ENCODE measurements around the gene SP6. TPM values are rescaled to one million over a fixed set of nuclear protein-coding genes. Genes with fewer than 3 reads are reported as not detected.

Gene SP6
- total RNA-seq, 4 donors from 2014 or later: 6.6 to 29.3 (median 19.9) TPM

- H3K4me3 ChIP-seq: peak within 1 kb of the TSS; percentile 82
- no peaks in the 10 kb centered on the region for H3K27me3 ChIP-seq
- peak within 1 kb of the TSS; percentile 81 for H3K27ac ChIP-seq
- H3K4me1 ChIP-seq: peaks cover 25% of the 10 kb centered on the region
- DNase-seq (ENCODE audit: low spot score in 2 of 2): peak; percentile 93 to 94
- TF ChIP-seq POLR2A (IDR thresholded peaks at IDR 0.05) (peak in 1 of 2 donors; percentile 77), POLR2AphosphoS5 (IDR thresholded peaks at IDR 0.05) (peak; percentile 34 to 98 (median 51)), EP300 (IDR thresholded peaks at IDR 0.05) (no peak)
- under 1% methylated on average over 42 of the region's 42 CpGs for WGBS
- H3K9me3 ChIP-seq: no peaks in the 10 kb centered on the region
- H3K36me3 ChIP-seq: peaks cover 34% of the 10 kb centered on the region
Observed at GRCh38 chr17:47831003-47831933, 19.7 kb downstream of the SP6 start, which contains the start of the genes LRRC46 and MRPL10. LRRC46 (plus strand) TSS chr17:47831670; CDS start chr17:47831990, 320 bp downstream. MRPL10 (minus strand) TSS chr17:47831541; CDS start chr17:47831511, 30 bp downstream.

- Histone ChIP-seq H3K27ac (peak overlapping the region; percentile 81), H3K9me3 (no peaks in the 10 kb centered on the region), H3K27me3 (no peaks in the 10 kb centered on the region), H3K4me3 (peak overlapping the region; percentile 82), H3K36me3 (peaks cover 34% of the 10 kb centered on the region), H3K4me1 (peaks cover 25% of the 10 kb centered on the region)
- no peak for DNase-seq (ENCODE audit: low spot score in 2 of 2)
- TF ChIP-seq POLR2AphosphoS5 (IDR thresholded peaks at IDR 0.05): no peak
- no peak for TF ChIP-seq EP300 (IDR thresholded peaks at IDR 0.05)
- TF ChIP-seq POLR2A (IDR thresholded peaks at IDR 0.05): no peak
- no peak for TF ChIP-seq CTCF (IDR thresholded peaks at IDR 0.05)
- WGBS: 73% methylated on average over 18 of the region's 18 CpGs
Observed at GRCh38 chr17:47830396-47831002, 20.5 kb downstream of the SP6 start.

- no peak overlapping the region for H3K4me3 ChIP-seq
- H3K36me3 ChIP-seq: peaks cover 38% of the 10 kb centered on the region
- no peak overlapping the region for H3K27ac ChIP-seq
- H3K4me1 ChIP-seq: peaks cover 25% of the 10 kb centered on the region
- H3K27me3 ChIP-seq: no peaks in the 10 kb centered on the region
- WGBS: 89% methylated on average over 3 of the region's 3 CpGs
- DNase-seq (ENCODE audit: low spot score in 2 of 2): no peak
- no peak for TF ChIP-seq POLR2AphosphoS5 (IDR thresholded peaks at IDR 0.05)
- no peak for TF ChIP-seq CTCF (IDR thresholded peaks at IDR 0.05)
- TF ChIP-seq POLR2A (IDR thresholded peaks at IDR 0.05): no peak
- no peak for TF ChIP-seq EP300 (IDR thresholded peaks at IDR 0.05)
- H3K9me3 ChIP-seq: no peaks in the 10 kb centered on the region
Observed at GRCh38 chr17:47829870-47830269, 21.1 kb downstream of the SP6 start.

GRCh38 chr17:47823519-47823918, 27.4 kb downstream of the SP6 start:
- 82% methylated on average over 4 of the region's 4 CpGs for WGBS
- Histone ChIP-seq H3K27ac (no peak overlapping the region), H3K4me3 (no peak overlapping the region), H3K36me3 (peaks cover 58% of the 10 kb centered on the region), H3K9me3 (no peaks in the 10 kb centered on the region), H3K27me3 (no peaks in the 10 kb centered on the region), H3K4me1 (peaks cover 23% of the 10 kb centered on the region)
- no peak for DNase-seq (ENCODE audit: low spot score in 2 of 2)
- TF ChIP-seq POLR2AphosphoS5 (IDR thresholded peaks at IDR 0.05) (no peak), CTCF (IDR thresholded peaks at IDR 0.05) (no peak), POLR2A (IDR thresholded peaks at IDR 0.05) (no peak), EP300 (IDR thresholded peaks at IDR 0.05) (no peak)

GRCh38 chr17:47822785-47823184, 28.2 kb downstream of the SP6 start:
- TF ChIP-seq CTCF (IDR thresholded peaks at IDR 0.05) (no peak), POLR2A (IDR thresholded peaks at IDR 0.05) (no peak), POLR2AphosphoS5 (IDR thresholded peaks at IDR 0.05) (no peak), EP300 (IDR thresholded peaks at IDR 0.05) (no peak)
- no peak overlapping the region for H3K27ac ChIP-seq
- H3K4me1 ChIP-seq: peaks cover 23% of the 10 kb centered on the region
- WGBS: 100% methylated on average over 1 of the region's 4 CpGs
- H3K9me3 ChIP-seq: no peaks in the 10 kb centered on the region
- H3K27me3 ChIP-seq: no peaks in the 10 kb centered on the region
- H3K36me3 ChIP-seq: peaks cover 58% of the 10 kb centered on the region
- DNase-seq (ENCODE audit: low spot score in 2 of 2): no peak
- no peak overlapping the region for H3K4me3 ChIP-seq
